Panc1 (cell line): ENCODE measurements around the gene ADAM33.

Experiments used
- CTCF ChIP-seq: fragments of 450-650 bp; IDR thresholded peaks from 2 replicates; pipeline ENCODE4 v1.5.1; 2017; ENCODE audit warnings: mild to moderate bottlenecking
- POLR2AphosphoS5 ChIP-seq: IDR thresholded peaks from 2 replicates; pipeline ENCODE4 v1.6.1; 2012; ENCODE audit warnings: mild to moderate bottlenecking, low read depth, low read length, moderate library complexity
- REST ChIP-seq, 2 experiments: IDR thresholded peaks; 2 replicates each; pipeline ENCODE4 v1.6.1; 2011 to 2012; ENCODE audit warnings: low read depth in 2 of 2, control low read depth in 1 of 2, low read length in 1 of 2, mild to moderate bottlenecking in 1 of 2, moderate library complexity in 1 of 2; ENCODE audit not compliant: insufficient read depth in 1 of 2
- SIN3A ChIP-seq: IDR thresholded peaks from 2 replicates; pipeline ENCODE4 v1.6.1; 2012; ENCODE audit warnings: low read depth, mild to moderate bottlenecking, low read length, moderate library complexity, borderline replicate concordance; ENCODE audit not compliant: insufficient read depth

DNA sequence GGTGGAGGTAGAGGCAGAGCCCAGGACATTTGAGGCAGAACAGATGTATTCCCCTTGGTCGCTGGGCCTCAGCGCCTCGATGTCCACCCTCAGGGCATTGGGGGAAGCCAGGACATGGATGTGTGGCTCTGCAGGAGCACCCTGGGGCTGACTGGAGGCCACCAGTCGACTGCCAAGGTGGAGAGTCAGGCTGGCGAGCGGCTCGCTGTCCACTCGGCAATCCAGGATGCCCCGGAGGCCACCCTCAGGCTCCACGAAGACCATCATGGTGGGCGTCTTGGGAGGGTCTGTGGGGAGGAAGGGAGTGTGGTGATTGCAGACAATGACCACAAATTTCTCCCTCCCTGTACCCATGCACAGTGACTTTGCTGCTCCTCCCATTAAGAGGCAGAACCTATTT, 8.2 kb upstream of the ADAM33 start:
- no peak for TF ChIP-seq POLR2AphosphoS5
- no peak for TF ChIP-seq REST (IDR thresholded peaks at IDR 0.05; ENCODE audit: insufficient read depth in 1 of 2, low read depth in 2 of 2, low read length in 1 of 2)
- no peak for TF ChIP-seq CTCF
- TF ChIP-seq SIN3A = no peak
